Esophagus squamous epithelium (tissue), 4 donors: ENCODE results near the gene ARRDC5.

Experiments
- POLR2A ChIP-seq, 4 donors: fragments of 450-650 bp; IDR thresholded peaks; one replicate each; pipeline ENCODE4 v1.6.1; 2017; ENCODE audit warnings: antibody characterized with exemption in 4 of 4, mild to moderate bottlenecking in 4 of 4, moderate library complexity in 3 of 4
- TF ChIP-seq, protein P1 (sequence below), 6 experiments: fragments of 450-650 bp in 4 of 6; fragments of 200-600 bp in 2 of 6; sonication (generic) in 2 of 6; IDR thresholded peaks; one replicate each; pipeline ENCODE4 v1.5.1; 2016 to 2019; ENCODE audit warnings: antibody characterized with exemption in 6 of 6, mild to moderate bottlenecking in 4 of 6, moderate library complexity in 4 of 6

GRCh38 chr19:4904481-4904880 lies 1.8 kb upstream of the ARRDC5 start:
- TF ChIP-seq, protein P1, sequence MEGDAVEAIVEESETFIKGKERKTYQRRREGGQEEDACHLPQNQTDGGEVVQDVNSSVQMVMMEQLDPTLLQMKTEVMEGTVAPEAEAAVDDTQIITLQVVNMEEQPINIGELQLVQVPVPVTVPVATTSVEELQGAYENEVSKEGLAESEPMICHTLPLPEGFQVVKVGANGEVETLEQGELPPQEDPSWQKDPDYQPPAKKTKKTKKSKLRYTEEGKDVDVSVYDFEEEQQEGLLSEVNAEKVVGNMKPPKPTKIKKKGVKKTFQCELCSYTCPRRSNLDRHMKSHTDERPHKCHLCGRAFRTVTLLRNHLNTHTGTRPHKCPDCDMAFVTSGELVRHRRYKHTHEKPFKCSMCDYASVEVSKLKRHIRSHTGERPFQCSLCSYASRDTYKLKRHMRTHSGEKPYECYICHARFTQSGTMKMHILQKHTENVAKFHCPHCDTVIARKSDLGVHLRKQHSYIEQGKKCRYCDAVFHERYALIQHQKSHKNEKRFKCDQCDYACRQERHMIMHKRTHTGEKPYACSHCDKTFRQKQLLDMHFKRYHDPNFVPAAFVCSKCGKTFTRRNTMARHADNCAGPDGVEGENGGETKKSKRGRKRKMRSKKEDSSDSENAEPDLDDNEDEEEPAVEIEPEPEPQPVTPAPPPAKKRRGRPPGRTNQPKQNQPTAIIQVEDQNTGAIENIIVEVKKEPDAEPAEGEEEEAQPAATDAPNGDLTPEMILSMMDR (IDR thresholded peaks at IDR 0.05) = no peak
- TF ChIP-seq POLR2A (IDR thresholded peaks at IDR 0.05) = no peak
